ENCODE measurements around the gene HCRTR2. TPM values are rescaled to one million over a fixed set of nuclear protein-coding genes. Genes with fewer than 3 reads are reported as not detected.

Gene HCRTR2
- total and polyA plus RNA-seq, 7 donors: 0.01 TPM; not detected in 6

DNA sequence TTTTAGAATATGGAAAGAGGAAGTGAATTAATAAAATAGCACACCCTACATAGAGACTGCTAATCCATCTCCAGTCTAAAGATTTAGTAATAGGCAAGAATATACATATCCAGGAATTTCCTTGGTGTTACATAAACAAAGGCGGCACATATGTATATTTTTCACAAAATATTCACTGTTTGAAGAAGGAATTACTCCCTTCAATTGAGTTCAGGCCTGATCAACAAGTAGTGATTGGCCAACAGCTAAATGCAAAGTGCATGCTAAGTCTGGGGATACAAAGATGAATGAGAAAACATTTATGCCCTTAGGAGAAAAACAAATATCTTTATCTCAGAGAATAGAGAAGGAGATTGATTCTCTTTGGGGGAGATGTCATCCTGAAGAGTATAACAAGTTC is 6.5 kb upstream of the HCRTR2 start:
- H3K27me3 ChIP-seq (ENCODE audit: insufficient read depth in 3 of 3, low read length in 2 of 3): no peaks in the 10 kb centered on the region
- no peak overlapping the region for H3K4me3 ChIP-seq
- no peak for DNase-seq
- no peaks in the 10 kb centered on the region for H3K9me3 ChIP-seq
- 72 to 85% (median 82%) methylated on average over 1 of the region's 1 CpG for WGBS, 3 donors
- no peak for ATAC-seq
- H3K4me1 ChIP-seq: no peaks in the 10 kb centered on the region
- TF ChIP-seq, protein P1, sequence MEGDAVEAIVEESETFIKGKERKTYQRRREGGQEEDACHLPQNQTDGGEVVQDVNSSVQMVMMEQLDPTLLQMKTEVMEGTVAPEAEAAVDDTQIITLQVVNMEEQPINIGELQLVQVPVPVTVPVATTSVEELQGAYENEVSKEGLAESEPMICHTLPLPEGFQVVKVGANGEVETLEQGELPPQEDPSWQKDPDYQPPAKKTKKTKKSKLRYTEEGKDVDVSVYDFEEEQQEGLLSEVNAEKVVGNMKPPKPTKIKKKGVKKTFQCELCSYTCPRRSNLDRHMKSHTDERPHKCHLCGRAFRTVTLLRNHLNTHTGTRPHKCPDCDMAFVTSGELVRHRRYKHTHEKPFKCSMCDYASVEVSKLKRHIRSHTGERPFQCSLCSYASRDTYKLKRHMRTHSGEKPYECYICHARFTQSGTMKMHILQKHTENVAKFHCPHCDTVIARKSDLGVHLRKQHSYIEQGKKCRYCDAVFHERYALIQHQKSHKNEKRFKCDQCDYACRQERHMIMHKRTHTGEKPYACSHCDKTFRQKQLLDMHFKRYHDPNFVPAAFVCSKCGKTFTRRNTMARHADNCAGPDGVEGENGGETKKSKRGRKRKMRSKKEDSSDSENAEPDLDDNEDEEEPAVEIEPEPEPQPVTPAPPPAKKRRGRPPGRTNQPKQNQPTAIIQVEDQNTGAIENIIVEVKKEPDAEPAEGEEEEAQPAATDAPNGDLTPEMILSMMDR (IDR thresholded peaks at IDR 0.05): no peak
- intact Hi-C loops (cut with DNase I): no loop called here
- no peak overlapping the region for H3K27ac ChIP-seq
- no peaks in the 10 kb centered on the region for H3K36me3 ChIP-seq (ENCODE audit: insufficient read depth in 1 of 2, low read depth in 1 of 2)

DNA sequence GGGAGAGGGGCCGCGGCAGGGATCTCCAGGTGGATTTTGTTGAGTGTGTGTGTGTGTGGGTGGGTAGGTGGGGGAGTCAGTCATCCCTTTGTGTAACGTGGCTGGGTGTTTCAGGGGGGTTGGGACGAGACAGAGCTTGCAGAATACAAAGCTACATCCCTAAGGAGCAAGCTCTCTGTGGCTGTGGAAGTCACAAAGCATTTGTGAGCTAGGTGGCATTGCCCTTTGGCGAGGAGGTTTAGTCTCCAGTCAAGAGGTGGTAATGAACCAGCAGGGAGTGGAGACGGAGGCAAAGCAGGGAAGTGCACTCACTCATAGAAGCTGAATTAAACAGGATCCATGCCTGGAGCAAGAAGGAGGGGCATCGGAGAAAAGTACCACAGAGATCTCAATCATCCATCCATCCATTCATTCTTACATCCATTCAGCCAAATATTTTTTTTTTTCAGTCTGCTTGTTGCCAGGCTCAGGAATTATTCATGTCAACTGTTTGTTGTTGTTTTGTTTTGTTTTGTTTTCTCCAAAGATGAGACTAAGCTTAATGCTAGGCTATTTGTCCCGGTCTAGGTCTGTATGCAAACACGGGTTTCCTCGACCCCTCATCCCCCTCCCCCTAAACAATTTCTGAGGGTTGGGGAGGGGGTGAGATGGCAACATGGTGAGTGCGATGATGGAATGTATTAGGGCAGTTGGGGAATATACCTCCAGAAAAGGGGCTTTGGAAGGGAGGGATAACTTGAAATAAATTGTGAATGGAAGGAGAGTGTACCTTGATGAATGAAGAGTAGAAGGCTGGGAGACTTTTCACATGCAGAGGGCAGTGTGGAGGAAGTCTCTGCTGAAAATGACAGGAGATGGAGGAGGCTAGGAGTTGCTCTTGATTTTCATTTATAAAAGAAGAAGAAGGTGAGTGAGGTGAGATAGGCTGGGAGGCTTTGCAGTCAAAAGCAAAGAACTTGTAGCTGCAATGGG is 1.0 kb downstream of the HCRTR2 start:
- TF ChIP-seq, protein P1 (IDR thresholded peaks at IDR 0.05): no peak
- Histone ChIP-seq H3K27me3 (ENCODE audit: insufficient read depth in 3 of 3, low read length in 2 of 3) (peaks cover 3 to 24% (median 8%) of the 10 kb centered on the region in 3 donors), H3K9me3 (no peaks in the 10 kb centered on the region)

DNA sequence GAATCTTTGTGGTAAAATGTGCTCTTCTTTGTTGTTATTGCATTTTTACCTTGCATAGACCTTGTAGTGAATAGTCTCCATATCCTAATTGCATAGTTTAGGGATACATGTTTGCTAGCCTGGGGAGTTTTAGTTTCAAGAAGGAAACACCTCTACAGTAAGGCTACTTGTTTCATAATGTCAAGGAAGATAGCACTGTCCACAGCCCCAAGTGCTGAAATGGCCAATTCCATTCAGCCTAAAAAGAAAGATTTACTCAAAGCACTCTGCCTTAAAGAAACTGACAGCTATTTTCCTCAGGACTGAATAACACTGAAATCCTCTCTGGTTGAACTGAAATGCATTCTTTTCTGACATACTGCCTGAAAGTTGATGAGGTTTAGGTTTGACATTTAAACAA is 2.6 kb downstream of the HCRTR2 start:
- intact Hi-C loops (cut with DNase I): no loop called here
- Histone ChIP-seq H3K4me1 (no peaks in the 10 kb centered on the region), H3K27ac (no peak overlapping the region), H3K36me3 (ENCODE audit: insufficient read depth in 1 of 2, low read depth in 1 of 2) (no peaks in the 10 kb centered on the region), H3K4me3 (no peak overlapping the region), H3K9me3 (no peaks in the 10 kb centered on the region), H3K27me3 (ENCODE audit: insufficient read depth in 3 of 3, low read length in 2 of 3) (peaks cover 3 to 24% (median 8%) of the 10 kb centered on the region in 3 donors)
- TF ChIP-seq, protein P1 (IDR thresholded peaks at IDR 0.05): no peak
- DNase-seq (no peak), ATAC-seq (no peak)

More for the DNA sequence above, 1.0 kb downstream of the HCRTR2 start:
- Histone ChIP-seq H3K4me3 (peak overlapping the region; percentile 41), H3K27ac (no peak overlapping the region), H3K4me1 (no peaks in the 10 kb centered on the region), H3K36me3 (ENCODE audit: insufficient read depth in 1 of 2, low read depth in 1 of 2) (no peaks in the 10 kb centered on the region)
- WGBS, 3 donors: 13 to 19% (median 17%) methylated on average over 11 of the region's 11 CpGs
- DNase-seq (no peak), ATAC-seq (no peak)
- intact Hi-C loops (cut with DNase I): no loop called here

DNA sequence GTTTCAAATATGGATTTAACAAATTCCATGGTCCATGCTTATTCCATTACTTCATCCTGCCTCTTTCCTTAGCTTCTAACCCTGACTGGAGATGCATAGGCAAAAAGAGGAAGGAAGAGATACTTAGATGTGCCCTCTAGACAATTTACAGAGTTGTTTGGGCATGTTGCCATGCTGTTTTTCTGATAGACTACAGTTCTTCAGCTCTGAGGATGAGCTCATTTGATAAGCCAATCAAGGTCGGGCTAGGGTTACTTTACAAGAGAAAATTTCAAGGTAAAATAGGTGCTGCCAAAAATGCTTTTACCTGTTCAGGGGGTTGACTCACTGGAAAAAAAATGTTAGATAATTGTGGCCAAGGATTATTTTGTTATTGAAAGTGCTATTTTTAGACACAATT is 5.9 kb downstream of the HCRTR2 start:
- TF ChIP-seq, protein P1 (IDR thresholded peaks at IDR 0.05): no peak
- H3K4me3 ChIP-seq: no peak overlapping the region
- H3K9me3 ChIP-seq: no peaks in the 10 kb centered on the region
- intact Hi-C loops (cut with DNase I): no loop called here
- no peaks in the 10 kb centered on the region for H3K36me3 ChIP-seq (ENCODE audit: insufficient read depth in 1 of 2, low read depth in 1 of 2)
- DNase-seq (no peak), ATAC-seq (no peak)
- H3K27ac ChIP-seq: no peak overlapping the region
- no peaks in the 10 kb centered on the region for H3K4me1 ChIP-seq
- peaks cover 0 to 10% (median 3%) of the 10 kb centered on the region in 3 donors for H3K27me3 ChIP-seq (ENCODE audit: insufficient read depth in 3 of 3, low read length in 2 of 3)
- WGBS, 3 donors: 65 to 86% (median 78%) methylated on average over 1 of the region's 1 CpG

Measured in psoas muscle (tissue), 8 donors.